Hindlimb muscle (tissue), 1 donor: Measurements from ENCODE around the gene P2RX2. TPM values are rescaled to one million over a fixed set of nuclear protein-coding genes. Genes with fewer than 3 reads are reported as not detected.

Experiments
- DNase-seq: peaks from one replicate; pipeline ENCODE4 v3.0.0-alpha.2; 2013
- polyA plus RNA-seq: library from polyadenylated mRNA; unstranded; fragments of 120-200 nt; gene quantifications from one replicate; pipeline ENCODE4 v1.2.1, GENCODE V29; 2013; ENCODE audit not compliant: insufficient read length

The P2RX2 gene
- polyA plus RNA-seq = not detected

DNA sequence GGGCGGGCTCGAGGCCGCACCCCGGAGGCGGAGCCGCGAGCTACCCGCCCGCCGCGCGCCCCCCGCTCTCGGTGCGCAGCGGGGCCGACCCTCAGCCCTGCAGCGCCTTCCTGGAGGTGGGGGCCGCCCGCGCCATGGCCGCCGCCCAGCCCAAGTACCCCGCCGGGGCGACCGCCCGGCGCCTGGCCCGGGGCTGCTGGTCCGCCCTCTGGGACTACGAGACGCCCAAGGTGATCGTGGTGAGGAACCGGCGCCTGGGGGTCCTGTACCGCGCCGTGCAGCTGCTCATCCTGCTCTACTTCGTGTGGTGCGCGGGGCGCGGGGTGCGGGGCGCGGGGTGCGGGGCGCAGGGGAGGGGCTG lies at the start of gene P2RX2:
Gene P2RX2, plus strand, starts transcription at position 94 of the 361 bp plus-strand sequence. Its CDS starts 41 bp downstream, at position 135.
- DNase-seq = no peak

DNA sequence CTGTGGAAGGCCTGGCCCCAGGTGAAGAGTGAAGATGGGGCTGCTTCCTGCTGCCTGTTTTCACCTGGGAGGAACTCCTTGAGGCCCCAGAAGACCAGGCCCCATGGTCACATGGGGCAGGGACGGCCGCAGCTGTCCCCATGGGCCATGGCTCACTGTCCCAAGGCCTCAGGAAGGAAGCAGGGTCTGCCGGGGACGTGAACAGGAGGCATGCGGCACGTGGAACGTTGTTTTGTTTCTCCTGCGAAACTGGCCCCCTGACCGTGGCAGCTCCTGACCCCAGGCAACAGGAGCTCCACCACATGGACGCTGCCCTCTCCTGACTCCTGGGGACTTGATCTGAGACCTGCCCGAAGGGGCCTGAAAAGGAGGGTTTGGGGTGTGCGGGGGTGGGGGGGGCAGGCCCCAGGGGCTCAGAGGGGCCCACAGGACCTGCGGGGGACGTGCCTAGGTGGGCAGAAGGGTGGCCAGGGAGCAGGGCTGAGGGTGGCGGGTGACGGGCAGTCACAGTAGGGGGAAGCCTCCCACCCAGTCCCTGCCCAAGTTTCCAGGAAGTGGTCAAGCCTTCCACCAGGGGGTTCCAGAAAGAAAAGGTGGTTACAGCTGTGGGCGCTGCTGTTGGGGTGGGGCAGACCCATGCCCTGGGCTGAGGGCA lies 49.6 kb upstream of the P2RX2 start:
- DNase-seq = no peak

DNA sequence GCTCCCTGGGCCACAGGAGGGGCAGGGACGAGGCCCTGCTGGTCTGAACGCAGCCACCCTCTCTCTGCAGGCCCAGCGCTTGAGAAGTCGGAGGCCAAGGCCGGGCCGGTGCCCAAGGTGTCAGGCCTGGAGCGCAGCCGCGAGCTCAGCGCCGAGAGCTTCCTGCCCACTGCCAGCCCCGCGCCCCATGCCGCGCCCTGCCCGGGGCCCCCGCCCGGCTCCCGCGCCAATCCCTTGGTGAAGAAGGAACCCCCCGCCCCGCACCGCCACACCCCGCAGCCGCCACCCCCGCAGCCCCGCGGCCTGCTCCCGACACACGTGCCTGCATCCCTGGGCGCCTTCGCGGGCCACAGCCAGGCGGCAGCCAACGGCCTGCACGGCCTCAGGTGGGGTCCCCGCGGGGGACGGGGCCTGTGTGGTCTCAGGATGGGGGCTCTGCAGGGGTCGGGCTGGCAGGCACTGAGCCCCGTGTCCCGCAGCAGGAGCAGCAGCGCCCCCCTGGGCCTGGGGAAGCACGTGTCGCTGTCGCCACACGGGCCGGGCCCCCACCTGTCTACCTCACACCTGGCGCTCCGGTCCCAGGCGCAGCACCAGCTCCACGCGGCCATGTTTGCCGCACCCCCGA lies 48.6 kb upstream of the P2RX2 start:
- DNase-seq = no peak

DNA sequence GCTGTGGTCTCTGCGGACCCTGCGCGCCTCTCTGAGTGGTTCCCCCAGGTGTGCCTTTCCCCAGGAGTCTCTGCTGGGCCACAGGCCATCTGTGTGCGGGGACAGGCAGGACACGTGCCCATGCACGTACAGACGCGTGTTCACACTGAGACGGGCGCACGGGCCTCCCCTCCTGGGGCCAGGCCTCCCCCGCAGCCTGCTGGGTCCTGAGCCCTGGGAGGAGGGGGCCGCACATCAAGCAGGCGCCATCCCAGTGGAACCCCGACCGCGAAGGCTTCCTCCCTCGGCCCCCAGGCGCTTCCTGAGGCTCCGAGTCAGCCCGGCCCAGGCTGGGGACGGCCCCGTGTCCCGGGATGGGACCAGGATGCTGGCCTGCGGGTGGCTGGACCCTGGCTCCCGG lies 47.9 kb upstream of the P2RX2 start:
- DNase-seq = no peak

DNA sequence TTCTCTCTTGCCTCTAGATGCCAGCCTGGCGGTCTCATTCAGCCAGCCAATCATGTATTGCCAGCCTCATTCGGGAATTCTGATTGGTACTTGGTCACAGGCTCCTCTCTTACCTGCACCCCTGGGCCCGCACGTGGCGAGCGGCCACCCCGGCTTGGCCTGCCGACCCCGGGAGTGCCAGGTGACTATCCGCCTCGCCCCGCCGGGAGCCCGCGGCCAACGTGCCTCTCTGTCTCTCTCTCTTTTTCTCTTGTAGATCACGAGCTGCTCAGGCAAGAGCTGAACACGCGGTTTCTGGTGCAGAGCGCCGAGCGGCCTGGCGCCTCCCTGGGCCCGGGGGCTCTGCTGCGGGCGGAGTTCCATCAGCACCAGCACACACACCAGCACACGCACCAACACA lies 47.5 kb upstream of the P2RX2 start:
- no peak for DNase-seq

DNA sequence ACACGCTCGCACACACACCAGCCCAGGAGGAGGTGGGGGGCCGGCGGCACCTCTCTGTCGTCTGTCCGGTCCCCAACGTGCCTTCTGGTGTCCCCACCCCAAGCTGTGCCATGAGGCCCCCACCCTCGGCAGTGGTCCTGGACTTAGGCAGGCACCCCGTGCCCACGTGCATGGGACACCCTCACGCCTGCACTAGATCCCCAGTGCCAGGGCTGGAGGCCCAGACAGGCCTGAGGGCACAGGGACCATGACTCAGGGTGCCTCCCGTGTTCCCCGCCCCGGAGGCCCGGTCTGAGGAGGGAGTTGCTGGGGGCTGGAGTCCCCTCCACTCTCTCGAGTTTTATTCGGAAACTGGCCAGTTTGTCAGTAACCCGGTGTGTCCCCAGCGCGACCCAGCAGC lies 47.0 kb upstream of the P2RX2 start:
- no peak for DNase-seq

DNA sequence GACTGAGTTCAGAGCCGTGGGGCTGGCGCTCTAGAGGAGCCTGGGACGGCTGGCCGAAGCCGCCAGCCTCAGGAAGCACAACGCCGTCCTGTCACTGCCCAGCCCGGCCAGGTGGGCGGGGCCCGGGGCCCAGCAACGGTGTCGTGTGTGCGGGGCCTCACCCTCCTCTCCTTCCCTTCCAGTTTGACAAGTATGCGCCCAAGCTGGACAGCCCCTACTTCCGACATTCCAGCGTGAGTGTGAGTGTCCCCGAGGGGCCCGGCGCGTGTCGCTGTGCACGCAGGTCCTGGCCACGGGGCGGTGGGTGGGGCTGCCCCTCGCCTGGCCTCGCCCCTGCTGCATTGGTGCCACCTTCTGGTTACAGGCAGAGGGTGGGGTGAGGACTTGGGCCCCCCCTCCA lies 46.5 kb upstream of the P2RX2 start:
- no peak for DNase-seq

DNA sequence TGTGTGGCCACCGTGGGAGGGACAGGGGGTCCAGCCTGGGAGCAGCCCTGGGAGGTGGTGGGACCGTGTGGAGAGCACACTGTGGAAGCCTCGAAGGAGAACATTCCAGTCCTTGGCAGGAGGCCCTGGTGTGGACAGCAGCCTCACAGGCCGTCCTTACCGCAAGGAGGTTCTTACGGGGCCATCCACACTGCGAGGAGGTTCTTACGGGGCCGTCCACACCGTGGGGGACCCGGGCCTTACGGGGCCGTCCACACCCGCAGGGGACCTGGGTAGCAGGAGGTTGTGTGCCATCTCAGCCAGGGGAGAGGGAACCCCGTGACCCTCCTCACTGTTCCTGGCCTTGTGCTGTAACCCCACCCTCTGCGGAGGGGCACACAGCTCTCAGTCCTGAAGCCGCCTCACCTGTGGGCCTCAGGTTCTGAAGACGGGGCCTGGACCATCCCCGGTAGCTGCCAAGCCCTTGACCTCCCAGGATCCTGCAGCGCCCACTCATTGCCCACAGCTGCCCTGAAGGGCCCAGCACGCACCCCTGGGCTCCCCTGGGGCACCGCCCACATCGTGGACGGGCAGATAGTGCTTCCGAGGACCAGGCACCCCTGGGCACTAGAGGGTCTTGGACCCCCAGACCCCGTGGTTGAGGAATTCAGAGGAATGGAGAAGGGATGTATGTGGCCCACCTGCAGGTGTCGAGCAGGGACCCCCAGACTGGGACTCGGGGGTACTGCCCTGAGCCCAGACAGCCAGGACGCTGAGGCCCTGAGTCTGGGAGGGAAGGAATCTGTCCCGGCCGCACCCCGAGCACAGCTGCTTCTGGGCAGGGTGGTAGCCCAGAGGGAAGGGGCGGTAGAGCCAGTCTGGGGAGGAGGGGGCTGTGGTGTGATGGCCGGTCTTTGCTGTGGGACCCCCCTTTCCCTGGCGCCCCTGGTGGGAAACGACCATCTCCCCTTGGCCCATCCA lies 45.5 kb upstream of the P2RX2 start:
- no peak for DNase-seq

DNA sequence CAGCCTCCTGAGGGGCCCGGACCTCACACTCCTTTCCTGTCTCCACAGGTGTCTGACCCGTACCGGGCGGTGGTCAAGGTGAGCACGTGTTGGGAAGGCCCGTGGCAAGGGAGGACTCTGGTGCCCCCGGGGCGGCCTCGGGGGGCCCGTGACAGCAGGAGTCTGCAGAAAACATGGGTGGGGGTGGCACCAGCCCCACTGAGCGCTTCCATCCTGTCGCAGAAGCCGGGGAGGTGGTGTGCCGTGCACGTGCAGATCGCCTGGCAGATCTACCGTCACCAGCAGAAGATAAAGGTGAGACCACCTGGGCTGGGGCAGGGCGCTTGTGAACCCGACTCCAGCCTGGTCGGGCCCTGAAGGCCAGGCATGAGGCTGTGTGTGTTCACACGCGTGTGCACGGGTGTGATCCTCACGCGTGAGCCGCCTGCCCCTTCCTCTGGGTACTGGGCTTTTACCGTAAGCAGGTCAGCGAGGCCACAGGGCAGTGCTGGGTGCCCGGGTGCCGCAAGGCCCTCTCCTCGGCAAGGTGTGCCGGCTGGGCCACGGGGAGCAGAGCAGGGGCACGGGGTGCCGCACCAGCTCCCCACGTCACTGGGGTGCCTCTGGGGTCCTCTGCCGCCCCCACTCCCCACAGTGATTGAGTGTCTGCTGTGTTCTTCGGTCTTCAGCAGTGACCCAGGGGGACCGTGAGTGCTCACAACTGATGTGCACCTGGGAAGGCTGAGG lies 44.1 kb upstream of the P2RX2 start:
- DNase-seq = no peak

DNA sequence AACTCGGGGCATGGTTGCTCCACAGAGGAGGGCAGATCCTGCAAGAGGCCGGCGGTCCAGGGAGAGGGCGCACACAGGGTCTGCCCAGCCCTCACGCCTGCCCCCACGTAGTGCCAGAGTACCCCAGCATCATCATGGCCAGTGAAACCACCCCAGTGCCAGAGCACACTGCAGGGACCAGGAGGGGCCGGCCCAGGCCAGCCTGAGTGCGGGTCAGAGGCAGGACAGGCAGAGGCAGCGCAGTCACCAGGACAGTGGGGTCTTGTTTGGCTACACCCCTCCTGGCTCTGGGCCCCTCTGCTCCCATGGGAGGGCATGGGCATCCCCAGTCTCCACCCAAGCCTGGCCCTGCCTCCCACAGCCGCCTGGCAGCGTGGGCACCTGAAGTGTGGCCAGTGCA lies 42.9 kb upstream of the P2RX2 start:
- no peak for DNase-seq

DNA sequence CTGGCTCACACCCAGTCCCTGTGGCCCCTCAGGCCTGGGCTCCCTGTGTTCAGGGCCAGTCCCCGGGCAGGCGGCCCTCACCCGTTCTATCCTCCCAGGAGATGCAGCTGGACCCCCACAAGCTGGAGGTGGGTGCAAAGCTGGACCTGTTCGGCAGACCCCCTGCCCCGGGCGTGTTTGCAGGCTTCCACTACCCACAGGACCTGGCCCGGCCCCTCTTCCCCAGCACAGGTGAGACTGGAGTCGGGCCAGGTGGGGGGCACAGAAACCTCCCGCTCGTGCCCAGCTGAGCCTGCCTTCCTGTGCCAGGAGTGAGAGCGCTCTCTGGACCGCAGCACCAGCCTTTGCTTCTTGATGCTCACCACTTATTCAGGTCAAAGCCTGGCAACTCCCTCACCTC lies 41.9 kb upstream of the P2RX2 start:
- no peak for DNase-seq

DNA sequence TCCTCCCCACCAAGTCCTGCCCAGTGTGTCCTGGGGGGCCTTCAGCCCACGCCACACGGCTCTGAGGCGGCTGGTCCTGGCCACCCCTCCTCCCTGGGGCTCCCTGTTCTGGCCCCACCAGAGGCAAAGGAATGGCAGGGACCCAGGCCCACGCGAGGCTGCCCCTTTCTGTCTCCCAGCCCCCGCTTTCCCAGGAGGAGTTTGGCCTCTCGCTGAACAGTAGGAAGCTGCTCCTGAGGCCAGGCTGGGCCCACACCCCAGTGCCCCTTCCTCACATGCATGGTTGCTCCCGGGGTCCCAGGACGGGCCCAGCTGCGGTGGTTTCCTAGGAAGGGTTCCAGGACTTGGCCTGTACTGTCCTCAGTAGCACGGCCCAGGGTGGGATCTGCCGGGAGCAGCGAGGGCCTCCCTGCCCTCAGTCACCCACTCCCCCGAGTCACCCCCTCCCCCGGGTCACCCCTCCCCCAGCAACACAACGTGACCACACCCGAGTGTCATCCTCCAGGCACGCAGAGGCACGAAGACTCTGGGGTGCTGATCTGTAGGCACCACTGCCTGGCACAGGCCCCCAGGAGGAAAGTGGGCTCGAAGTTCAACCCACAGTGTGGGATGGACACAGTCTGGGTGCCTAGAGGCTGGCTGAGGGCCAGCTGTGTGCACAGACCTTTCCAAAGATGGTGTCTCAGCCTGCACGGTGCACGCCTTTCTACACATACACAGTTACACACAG lies 41.2 kb upstream of the P2RX2 start:
- DNase-seq = no peak

DNA sequence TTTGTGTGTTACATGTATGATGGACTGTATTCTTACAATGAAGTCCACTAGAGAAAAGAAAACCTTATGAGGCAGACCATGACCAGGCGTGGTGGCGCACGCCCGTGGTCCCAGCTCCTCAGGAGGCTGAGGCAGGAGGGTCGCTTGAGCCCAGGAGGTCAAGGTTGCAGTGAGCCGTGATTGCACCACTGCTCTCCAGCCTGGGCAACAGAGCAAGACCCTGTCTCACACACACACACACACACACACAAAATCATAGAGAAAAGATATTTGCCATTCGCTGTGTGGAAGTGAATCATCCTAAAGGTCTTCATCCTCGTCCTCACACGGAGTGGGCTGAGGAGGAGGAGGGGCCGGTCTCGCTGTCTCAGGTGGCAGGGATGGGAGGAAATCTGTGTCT lies 40.5 kb upstream of the P2RX2 start:
- no peak for DNase-seq

DNA sequence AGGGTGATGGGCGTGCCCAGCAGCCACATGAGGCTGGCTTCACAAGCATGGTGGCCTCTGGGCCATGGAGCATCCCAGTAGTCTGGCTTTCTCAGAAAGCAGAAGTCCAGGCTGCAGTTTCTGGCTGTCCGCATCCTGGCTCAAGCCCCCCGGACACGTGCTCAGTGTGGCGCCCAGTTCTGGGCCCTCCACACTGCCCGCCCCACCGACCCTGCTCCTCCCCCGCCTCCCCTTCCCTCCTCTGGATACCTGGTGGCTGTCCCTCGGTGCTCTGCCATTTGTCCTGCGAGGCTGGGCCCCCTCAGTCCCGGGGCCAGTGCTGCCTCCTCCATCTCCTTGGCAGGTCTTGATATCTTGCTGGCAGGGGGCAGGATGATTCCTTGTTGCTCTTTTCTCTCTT lies 39.8 kb upstream of the P2RX2 start:
- no peak for DNase-seq

DNA sequence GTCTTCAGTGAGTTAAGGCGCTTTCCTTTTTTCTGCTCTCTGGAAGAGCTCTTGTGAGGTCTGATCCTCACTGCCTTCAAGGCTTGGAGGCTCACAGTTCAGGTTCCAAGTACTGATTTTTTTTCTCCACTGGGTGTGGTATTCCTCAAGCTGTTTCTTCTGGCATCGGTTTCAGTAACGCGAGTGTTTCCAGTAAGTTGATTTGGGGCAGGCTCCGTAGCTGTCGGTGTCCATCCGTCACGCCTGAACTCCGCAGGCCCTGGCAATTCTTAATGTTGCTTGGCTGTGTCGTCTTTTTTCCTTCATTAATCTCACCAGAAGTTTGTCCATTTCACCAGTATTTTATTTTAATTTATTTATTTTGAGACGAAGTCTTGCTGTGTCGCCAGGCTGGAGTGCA lies 38.8 kb upstream of the P2RX2 start:
- no peak for DNase-seq

DNA sequence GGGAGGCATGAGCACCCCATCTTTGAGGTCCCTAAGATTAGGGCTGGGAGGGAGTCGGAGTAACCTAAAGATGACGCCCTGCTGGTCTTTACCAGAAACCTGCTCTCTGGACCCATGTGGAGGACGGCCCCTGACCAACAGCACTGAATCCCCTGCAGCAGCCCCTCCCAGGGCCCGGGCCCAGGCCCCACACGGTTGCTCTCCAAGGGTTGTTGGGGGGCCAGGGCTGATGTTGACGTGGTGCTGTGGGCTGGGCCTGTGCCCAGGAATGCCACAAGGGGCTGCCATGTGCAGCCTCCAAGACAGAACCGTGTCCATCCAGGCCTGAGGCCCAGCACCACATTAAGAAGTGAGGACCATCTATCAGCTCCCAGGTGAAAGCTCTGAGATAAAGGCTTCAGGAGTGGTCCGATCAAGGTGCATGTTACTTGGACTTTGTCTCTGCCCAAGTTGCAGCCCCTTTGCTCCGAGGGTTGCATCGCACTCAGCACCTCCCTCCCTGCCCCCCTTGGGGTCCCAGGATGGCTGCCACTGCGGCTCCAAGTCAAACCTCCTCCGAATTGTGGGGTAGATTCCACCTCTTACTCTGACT lies 37.8 kb upstream of the P2RX2 start:
- no peak for DNase-seq

DNA sequence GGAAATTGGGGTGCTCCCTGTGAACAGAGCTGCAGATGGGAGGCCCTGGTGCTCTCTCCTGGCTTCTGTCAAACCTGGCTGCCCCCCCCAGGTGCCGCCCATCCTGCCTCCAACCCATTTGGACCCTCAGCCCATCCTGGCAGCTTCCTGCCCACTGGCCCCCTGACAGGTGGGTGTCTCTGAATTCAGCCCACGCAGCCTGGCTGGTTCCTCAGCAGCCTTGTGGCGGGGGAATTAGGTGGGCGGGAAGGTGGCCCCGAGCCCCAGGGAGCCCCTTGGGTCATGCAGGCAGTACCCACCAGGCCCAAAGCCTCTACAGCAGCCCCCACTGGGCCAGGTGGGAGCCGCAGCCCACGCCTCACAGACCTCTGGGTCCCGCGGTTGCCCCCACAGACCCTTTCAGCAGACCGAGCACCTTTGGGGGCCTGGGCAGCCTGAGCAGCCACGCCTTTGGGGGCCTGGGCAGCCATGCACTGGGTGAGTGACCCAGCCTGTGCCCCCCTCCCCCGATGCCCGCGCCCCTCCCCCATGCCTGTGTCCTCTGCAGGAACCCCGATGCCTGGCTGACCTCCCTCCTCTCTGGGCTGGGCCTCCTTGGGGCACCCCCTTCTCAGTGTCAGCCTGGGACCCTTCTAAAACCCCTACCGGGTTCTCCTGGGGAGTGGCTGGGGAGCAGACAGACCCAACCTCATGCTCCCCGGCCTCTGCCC lies 37.1 kb upstream of the P2RX2 start:
- no peak for DNase-seq

DNA sequence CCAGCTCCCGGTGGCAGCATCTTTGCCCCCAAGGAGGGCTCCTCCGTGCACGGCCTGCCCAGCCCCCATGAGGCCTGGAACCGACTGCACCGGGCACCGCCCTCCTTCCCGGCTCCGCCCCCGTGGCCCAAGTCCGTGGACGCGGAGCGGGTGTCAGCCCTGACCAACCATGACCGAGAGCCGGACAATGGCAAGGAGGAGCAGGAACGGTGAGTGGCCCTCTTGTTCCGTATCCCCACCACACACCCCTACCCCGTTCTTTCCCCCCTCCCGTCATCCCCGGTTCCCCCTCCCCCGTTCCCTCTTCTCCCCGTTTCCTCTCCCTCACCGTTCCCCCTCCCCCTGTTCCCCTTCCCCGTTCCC lies 36.5 kb upstream of the P2RX2 start:
- no peak for DNase-seq

DNA sequence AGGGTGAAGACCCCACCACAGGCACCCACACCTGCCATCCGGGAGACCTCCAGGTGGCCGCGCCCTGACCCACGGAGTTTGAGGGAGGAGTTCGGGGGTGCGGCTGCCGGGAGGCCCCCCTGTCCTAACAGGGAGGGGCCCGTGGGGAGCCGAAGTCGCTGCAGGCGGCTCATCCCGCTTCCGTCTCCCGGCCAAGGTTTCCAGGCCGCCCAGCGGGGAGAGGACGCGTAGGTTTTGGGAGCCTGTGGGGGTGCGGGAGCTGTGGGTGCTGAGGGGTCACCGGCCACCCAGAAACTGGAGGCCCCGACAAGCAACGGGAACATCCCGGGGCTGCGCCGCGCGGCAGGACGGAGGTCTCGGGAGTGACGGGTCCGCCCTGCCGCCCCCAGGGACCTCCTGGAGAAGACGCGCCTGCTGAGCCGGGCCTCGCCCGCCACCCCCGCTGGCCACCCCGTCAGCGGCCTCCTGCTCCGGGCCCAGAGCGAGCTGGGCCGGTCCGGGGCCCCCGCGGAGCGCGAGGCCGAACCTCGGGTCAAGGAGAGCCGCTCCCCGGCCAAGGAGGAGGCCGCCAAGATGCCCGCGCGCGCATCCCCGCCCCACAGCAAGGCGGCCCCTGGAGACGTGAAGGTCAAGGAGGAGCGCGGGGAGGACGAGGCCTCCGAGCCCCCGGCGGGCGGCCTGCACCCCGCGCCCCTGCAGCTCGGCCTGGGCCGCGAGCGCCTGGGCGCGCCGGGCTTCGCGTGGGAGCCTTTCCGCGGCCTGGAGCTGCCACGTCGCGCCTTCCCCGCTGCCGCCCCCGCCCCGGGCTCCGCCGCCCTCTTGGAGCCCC lies 35.8 kb upstream of the P2RX2 start:
- no peak for DNase-seq

DNA sequence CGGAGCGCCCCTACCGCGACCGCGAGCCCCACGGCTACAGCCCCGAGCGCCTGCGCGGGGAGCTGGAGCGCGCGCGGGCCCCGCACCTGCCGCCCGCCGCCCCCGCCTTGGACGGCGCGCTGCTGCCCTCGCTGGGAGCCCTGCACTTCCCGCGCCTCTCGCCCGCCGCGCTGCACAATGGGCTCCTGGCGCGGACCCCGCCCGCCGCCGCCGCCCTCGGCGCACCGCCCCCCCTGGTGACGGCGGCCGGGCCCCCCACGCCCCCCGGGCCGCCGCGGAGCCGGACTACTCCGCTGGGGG lies 35.2 kb upstream of the P2RX2 start:
- no peak for DNase-seq

DNA sequence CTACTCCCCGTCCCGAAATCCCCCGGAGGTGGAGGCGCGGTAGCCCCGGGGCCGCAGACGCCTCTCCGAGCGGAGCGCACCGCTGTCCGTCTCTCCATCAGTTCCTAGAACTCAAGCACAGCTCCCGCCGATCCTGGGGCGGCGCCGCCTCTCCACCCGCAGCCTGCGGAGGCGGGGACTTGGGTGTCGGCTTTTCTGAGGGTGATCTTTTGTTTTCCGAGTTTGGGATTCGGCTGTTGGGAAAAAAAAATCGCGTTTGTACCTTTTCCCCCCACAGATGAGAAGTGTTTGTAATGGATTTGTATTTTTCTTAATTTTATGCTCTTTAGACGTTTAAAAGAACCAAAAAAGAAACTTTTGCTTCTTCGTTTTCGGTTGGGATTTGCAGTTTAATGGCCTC lies 34.8 kb upstream of the P2RX2 start:
- DNase-seq = no peak
